HEK293 (cell line): ENCODE results near the gene MIR17HG.

ENCODE experiments used
- CTCF ChIA-PET: fragments of 350-600 bp; formaldehyde crosslinking; extraction: SDS; loops from one replicate; lab custom pipeline; 2021; ENCODE audit warnings: antibody characterized with exemption; lab: Yijun Ruan, JAX
- POLR2A ChIA-PET: fragments of 300-600 bp; formaldehyde crosslinking; extraction: SDS; loops from one replicate; lab custom pipeline; 2020; ENCODE audit warnings: antibody characterized with exemption, inconsistent platforms; lab: Yijun Ruan, JAX
- H3K27ac ChIP-seq: fragments of 200-500 bp; sonication (Bioruptor generic); 2 replicates; pipeline ENCODE4 v1.5.1; 2014; ENCODE audit warnings: low read depth, low read length, control low read depth, inconsistent platforms; ENCODE audit errors: extremely low read depth
- H3K36me3 ChIP-seq, 2 experiments: fragments of 200-500 bp in 1 of 2; sonication (Bioruptor generic) in 1 of 2; 1 replicate in 1 of 2; 2 replicates in 1 of 2; pipeline ENCODE4 v1.5.1; 2014 to 2017; ENCODE audit warnings: inconsistent platforms in 2 of 2, low read length in 2 of 2; ENCODE audit not compliant: control insufficient read depth in 2 of 2, insufficient read depth in 1 of 2
- H3K4me1 ChIP-seq: fragments of 200-500 bp; sonication (Bioruptor generic); 2 replicates; pipeline ENCODE4 v1.5.1; 2014; ENCODE audit warnings: mild to moderate bottlenecking, low read length, inconsistent platforms; ENCODE audit not compliant: control insufficient read depth, insufficient read depth
- H3K4me3 ChIP-seq: 2 replicates; pipeline ENCODE4 v1.5.1; 2011; ENCODE audit warnings: low read depth, mild to moderate bottlenecking, control low read depth, low read length, moderate library complexity
- H3K9me3 ChIP-seq: fragments of 200-500 bp; sonication (Bioruptor generic); 2 replicates; pipeline ENCODE4 v1.5.1; 2014; ENCODE audit warnings: low read depth, low read length, inconsistent platforms; ENCODE audit not compliant: control insufficient read depth, insufficient read depth
- BCL11A ChIP-seq: fragments of 450-650 bp; formaldehyde crosslinking; IDR thresholded peaks from 2 replicates; pipeline ENCODE4 v1.5.1; 2016; ENCODE audit warnings: low read depth, missing biosample characterization, missing genetic modification characterization
- GLI4 ChIP-seq: fragments of 450-650 bp; formaldehyde crosslinking; IDR thresholded peaks from 2 replicates; pipeline ENCODE4 v1.5.1; 2016; ENCODE audit warnings: missing biosample characterization, missing genetic modification characterization
- HOXA7 ChIP-seq: sonication (generic); formaldehyde crosslinking; IDR thresholded peaks from 2 replicates; pipeline ENCODE4 v1.8.1; 2022; ENCODE audit warnings: missing genetic modification reagents, borderline replicate concordance
- KLF9 ChIP-seq: fragments of 450-650 bp; formaldehyde crosslinking; IDR thresholded peaks from 2 replicates; pipeline ENCODE4 v1.5.1; 2016; ENCODE audit warnings: missing biosample characterization, missing genetic modification characterization, low read depth
- OSR2 ChIP-seq: fragments of 450-650 bp; formaldehyde crosslinking; IDR thresholded peaks from 2 replicates; pipeline ENCODE4 v1.5.1; 2016; ENCODE audit warnings: missing biosample characterization, missing genetic modification characterization
- SP2 ChIP-seq: fragments of 450-650 bp; formaldehyde crosslinking; IDR thresholded peaks from 2 replicates; pipeline ENCODE4 v1.5.1; 2016; ENCODE audit warnings: missing biosample characterization, missing genetic modification characterization
- ZIC2 ChIP-seq: fragments of 450-650 bp; formaldehyde crosslinking; IDR thresholded peaks from 2 replicates; pipeline ENCODE4 v1.5.1; 2016; ENCODE audit warnings: missing biosample characterization, missing genetic modification characterization
- ZNF133 ChIP-seq: fragments of 450-650 bp; formaldehyde crosslinking; IDR thresholded peaks from 2 replicates; pipeline ENCODE4 v1.5.1; 2016; ENCODE audit warnings: missing biosample characterization, missing genetic modification characterization
- ZNF184 ChIP-seq: fragments of 450-650 bp; IDR thresholded peaks from 2 replicates; pipeline ENCODE4 v1.5.1; 2018; ENCODE audit warnings: missing biosample characterization, mild to moderate bottlenecking, missing genetic modification characterization
- ZNF211 ChIP-seq: fragments of 450-650 bp; formaldehyde crosslinking; IDR thresholded peaks from 2 replicates; pipeline ENCODE4 v1.5.1; 2016; ENCODE audit warnings: low read depth, missing biosample characterization, missing genetic modification characterization
- ZNF324 ChIP-seq: fragments of 450-650 bp; formaldehyde crosslinking; IDR thresholded peaks from 2 replicates; pipeline ENCODE4 v1.5.1; 2016; ENCODE audit warnings: missing biosample characterization, missing genetic modification characterization
- ZNF335 ChIP-seq: fragments of 450-650 bp; formaldehyde crosslinking; conservative IDR thresholded peaks from 2 replicates; pipeline ENCODE4 v1.5.1; 2016; ENCODE audit warnings: missing biosample characterization, missing genetic modification characterization
- ZNF341 ChIP-seq: fragments of 450-650 bp; formaldehyde crosslinking; IDR thresholded peaks from 2 replicates; pipeline ENCODE4; 2016; ENCODE audit warnings: low read depth, missing biosample characterization, missing genetic modification characterization
- ZNF426 ChIP-seq: fragments of 450-650 bp; formaldehyde crosslinking; IDR thresholded peaks from 2 replicates; pipeline ENCODE4 v1.5.1; 2017; ENCODE audit warnings: missing biosample characterization, missing genetic modification characterization, mild to moderate bottlenecking, inconsistent platforms, moderate library complexity
- ZNF510 ChIP-seq: fragments of 450-650 bp; formaldehyde crosslinking; IDR thresholded peaks from 2 replicates; pipeline ENCODE4 v1.5.1; 2018; ENCODE audit warnings: mild to moderate bottlenecking, missing genetic modification characterization, missing biosample characterization; ENCODE audit not compliant: insufficient replicate concordance
- ZNF555 ChIP-seq: fragments of 450-650 bp; formaldehyde crosslinking; conservative IDR thresholded peaks from 2 replicates; pipeline ENCODE4 v1.5.1; 2017; ENCODE audit warnings: missing biosample characterization, mild to moderate bottlenecking, missing genetic modification characterization, inconsistent platforms
- ZNF610 ChIP-seq: fragments of 450-650 bp; formaldehyde crosslinking; IDR thresholded peaks from 2 replicates; pipeline ENCODE4 v1.5.1; 2016; ENCODE audit warnings: missing biosample characterization, missing genetic modification characterization, borderline replicate concordance
- ZNF654 ChIP-seq: fragments of 450-650 bp; formaldehyde crosslinking; IDR thresholded peaks from 2 replicates; pipeline ENCODE4 v1.5.1; 2016; ENCODE audit warnings: low read depth, missing biosample characterization, missing genetic modification characterization
- ZNF664 ChIP-seq: fragments of 450-650 bp; formaldehyde crosslinking; IDR thresholded peaks from 2 replicates; pipeline ENCODE4 v1.5.1; 2016; ENCODE audit warnings: missing biosample characterization, missing genetic modification characterization
- ZNF677 ChIP-seq: fragments of 450-650 bp; IDR thresholded peaks from 2 replicates; pipeline ENCODE4 v1.5.0; 2018; ENCODE audit warnings: missing biosample characterization, mild to moderate bottlenecking, missing genetic modification characterization, moderate library complexity
- ZNF707 ChIP-seq: fragments of 450-650 bp; formaldehyde crosslinking; IDR thresholded peaks from 2 replicates; pipeline ENCODE4 v1.5.1; 2016; ENCODE audit warnings: missing biosample characterization, missing genetic modification characterization
- ZNF777 ChIP-seq: fragments of 450-650 bp; formaldehyde crosslinking; IDR thresholded peaks from 2 replicates; pipeline ENCODE4 v1.5.1; 2017; ENCODE audit warnings: missing biosample characterization, missing genetic modification characterization, borderline replicate concordance
- ZSCAN23 ChIP-seq: fragments of 450-650 bp; formaldehyde crosslinking; IDR thresholded peaks from 2 replicates; pipeline ENCODE4 v1.5.1; 2016; ENCODE audit warnings: missing biosample characterization, missing genetic modification characterization
- TF ChIP-seq, protein P1 (sequence below): fragments of 450-650 bp; formaldehyde crosslinking; IDR thresholded peaks from 2 replicates; pipeline ENCODE4; 2016; ENCODE audit warnings: missing biosample characterization, missing genetic modification characterization
- TF ChIP-seq, protein P2 (sequence below): fragments of 450-650 bp; IDR thresholded peaks from 2 replicates; pipeline ENCODE4 v1.5.1; 2018; ENCODE audit warnings: missing biosample characterization, mild to moderate bottlenecking, missing genetic modification characterization
- TF ChIP-seq, protein P3 (sequence below): fragments of 450-650 bp; formaldehyde crosslinking; optimal IDR thresholded peaks from 2 replicates; pipeline ENCODE3; 2016; ENCODE audit warnings: missing biosample characterization, mild to moderate bottlenecking, missing genetic modification characterization
- TF ChIP-seq, protein P4 (sequence below): fragments of 450-650 bp; formaldehyde crosslinking; IDR thresholded peaks from 2 replicates; pipeline ENCODE4 v1.5.1; 2016; ENCODE audit warnings: missing biosample characterization, missing genetic modification characterization

The MIR17HG gene

DNA sequence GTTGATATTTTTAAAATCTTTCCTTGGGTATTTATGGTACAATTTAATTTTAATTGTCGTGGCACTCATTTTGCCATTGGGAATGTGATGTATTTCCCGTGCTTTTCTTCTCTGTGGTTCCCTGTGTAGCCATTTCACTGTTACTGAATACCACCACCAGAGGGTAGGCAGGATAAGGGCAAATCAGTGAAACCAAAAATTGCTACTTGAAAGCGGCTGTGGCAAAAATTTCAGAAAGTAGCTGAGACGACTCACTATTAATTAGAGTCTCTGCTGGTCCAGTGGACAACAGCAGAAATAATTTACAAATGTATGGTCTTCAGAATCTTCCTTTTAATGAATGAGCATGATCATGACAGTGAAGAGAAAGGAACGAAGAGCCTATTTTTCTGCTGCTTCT, 34.4 kb upstream of the MIR17HG start:
- H3K9me3 ChIP-seq, result no peaks in the 10 kb centered on the region
- no peaks in the 10 kb centered on the region for H3K36me3 ChIP-seq
- CTCF ChIA-PET, result interaction anchor here (0.6 kb wide), 1 partner anchor 493 kb away, joined by 3 read pairs; no protein-coding TSS in a partner anchor
- POLR2A ChIA-PET, result no interaction called here
- H3K27ac ChIP-seq, result no peak overlapping the region
- no peak overlapping the region for H3K4me3 ChIP-seq
- TF ChIP-seq GLI4 (tag by site-specific recombination) (no peak), ZNF610 (tag by site-specific recombination) (no peak), HOXA7 (CRISPR knock-in tag) (no peak), ZNF664 (tag by site-specific recombination) (no peak), ZNF324 (tag by site-specific recombination) (no peak), BCL11A (tag by site-specific recombination) (no peak), ZNF341 (tag by site-specific recombination) (no peak), ZSCAN23 (no peak), ZNF510 (no peak)
- TF ChIP-seq, protein P1, sequence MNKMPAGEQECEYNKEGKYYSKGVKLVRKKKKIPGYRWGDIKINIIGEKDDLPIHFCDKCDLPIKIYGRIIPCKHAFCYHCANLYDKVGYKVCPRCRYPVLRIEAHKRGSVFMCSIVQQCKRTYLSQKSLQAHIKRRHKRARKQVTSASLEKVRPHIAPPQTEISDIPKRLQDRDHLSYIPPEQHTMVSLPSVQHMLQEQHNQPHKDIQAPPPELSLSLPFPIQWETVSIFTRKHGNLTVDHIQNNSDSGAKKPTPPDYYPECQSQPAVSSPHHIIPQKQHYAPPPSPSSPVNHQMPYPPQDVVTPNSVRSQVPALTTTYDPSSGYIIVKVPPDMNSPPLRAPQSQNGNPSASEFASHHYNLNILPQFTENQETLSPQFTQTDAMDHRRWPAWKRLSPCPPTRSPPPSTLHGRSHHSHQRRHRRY (tag by site-specific recombination), result no peak
- H3K4me1 ChIP-seq, result no peaks in the 10 kb centered on the region

DNA sequence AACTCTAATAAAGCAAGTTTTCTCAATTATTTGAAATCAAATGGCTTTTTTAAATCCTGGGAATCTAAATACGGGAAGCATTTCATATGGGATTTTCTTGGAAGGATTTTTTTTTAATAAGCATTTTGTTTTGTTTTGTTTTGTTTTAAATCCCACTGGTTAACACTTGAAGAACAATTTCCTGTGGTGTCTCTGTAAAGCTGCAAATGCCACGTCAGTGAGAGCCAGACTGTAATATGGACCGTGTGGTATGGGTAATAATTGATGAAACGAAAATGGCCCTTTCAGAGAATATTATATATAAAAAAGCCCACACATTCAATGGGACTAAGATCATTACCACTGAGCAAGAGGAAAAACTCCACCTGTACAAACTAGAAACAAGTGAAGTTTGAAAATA, 33.9 kb upstream of the MIR17HG start:
- POLR2A ChIA-PET, result no interaction called here
- Histone ChIP-seq H3K9me3 (no peaks in the 10 kb centered on the region), H3K27ac (no peak overlapping the region), H3K4me1 (no peaks in the 10 kb centered on the region)
- CTCF ChIA-PET, result interaction anchor here (0.6 kb wide), 1 partner anchor 492 kb away, joined by 3 read pairs; no protein-coding TSS in a partner anchor
- TF ChIP-seq, protein P2, sequence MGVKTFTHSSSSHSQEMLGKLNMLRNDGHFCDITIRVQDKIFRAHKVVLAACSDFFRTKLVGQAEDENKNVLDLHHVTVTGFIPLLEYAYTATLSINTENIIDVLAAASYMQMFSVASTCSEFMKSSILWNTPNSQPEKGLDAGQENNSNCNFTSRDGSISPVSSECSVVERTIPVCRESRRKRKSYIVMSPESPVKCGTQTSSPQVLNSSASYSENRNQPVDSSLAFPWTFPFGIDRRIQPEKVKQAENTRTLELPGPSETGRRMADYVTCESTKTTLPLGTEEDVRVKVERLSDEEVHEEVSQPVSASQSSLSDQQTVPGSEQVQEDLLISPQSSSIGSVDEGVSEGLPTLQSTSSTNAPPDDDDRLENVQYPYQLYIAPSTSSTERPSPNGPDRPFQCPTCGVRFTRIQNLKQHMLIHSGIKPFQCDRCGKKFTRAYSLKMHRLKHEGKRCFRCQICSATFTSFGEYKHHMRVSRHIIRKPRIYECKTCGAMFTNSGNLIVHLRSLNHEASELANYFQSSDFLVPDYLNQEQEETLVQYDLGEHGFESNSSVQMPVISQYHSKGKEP (tag by site-specific recombination), result no peak
- TF ChIP-seq ZNF184 (tag by site-specific recombination) (no peak), OSR2 (no peak), ZNF211 (tag by site-specific recombination) (no peak), ZNF677 (no peak), ZNF654 (tag by site-specific recombination) (no peak), ZNF335 (tag by site-specific recombination) (no peak), ZNF133 (tag by site-specific recombination) (no peak), ZNF707 (no peak), KLF9 (tag by site-specific recombination) (no peak), SP2 (tag by site-specific recombination) (no peak), ZNF777 (tag by site-specific recombination) (no peak), ZIC2 (no peak), ZNF555 (no peak), ZNF610 (tag by site-specific recombination) (no peak), ZNF426 (tag by site-specific recombination) (no peak)
- TF ChIP-seq, protein P3, sequence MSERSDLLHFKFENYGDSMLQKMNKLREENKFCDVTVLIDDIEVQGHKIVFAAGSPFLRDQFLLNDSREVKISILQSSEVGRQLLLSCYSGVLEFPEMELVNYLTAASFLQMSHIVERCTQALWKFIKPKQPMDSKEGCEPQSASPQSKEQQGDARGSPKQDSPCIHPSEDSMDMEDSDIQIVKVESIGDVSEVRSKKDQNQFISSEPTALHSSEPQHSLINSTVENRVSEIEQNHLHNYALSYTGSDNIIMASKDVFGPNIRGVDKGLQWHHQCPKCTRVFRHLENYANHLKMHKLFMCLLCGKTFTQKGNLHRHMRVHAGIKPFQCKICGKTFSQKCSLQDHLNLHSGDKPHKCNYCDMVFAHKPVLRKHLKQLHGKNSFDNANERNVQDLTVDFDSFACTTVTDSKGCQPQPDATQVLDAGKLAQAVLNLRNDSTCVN (tag by site-specific recombination), result no peak
- TF ChIP-seq, protein P4, sequence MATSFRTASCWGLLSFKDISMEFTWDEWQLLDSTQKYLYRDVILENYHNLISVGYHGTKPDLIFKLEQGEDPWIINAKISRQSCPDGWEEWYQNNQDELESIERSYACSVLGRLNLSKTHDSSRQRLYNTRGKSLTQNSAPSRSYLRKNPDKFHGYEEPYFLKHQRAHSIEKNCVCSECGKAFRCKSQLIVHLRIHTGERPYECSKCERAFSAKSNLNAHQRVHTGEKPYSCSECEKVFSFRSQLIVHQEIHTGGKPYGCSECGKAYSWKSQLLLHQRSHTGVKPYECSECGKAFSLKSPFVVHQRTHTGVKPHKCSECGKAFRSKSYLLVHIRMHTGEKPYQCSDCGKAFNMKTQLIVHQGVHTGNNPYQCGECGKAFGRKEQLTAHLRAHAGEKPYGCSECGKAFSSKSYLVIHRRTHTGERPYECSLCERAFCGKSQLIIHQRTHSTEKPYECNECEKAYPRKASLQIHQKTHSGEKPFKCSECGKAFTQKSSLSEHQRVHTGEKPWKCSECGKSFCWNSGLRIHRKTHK (tag by site-specific recombination), result no peak
- TF ChIP-seq, all 188 proteins: peak for 0
- Histone ChIP-seq H3K36me3 (no peaks in the 10 kb centered on the region), H3K4me3 (no peak overlapping the region)
